K562 (cell line): ENCODE measurements around the gene FLAD1. TPM values are rescaled to one million over a fixed set of nuclear protein-coding genes. Genes with fewer than 3 reads are reported as not detected.
A peak's percentile ranks its signal among the peaks of the same experiment; 100 is the strongest.

Experiments used
- ASH1L ChIP-seq: fragments of 450-650 bp; IDR thresholded peaks from 2 replicates; pipeline ENCODE4 v1.6.1; 2018; ENCODE audit warnings: borderline replicate concordance, mild to moderate bottlenecking, low read depth; ENCODE audit not compliant: partially characterized antibody
- BRD9 ChIP-seq: fragments of 450-650 bp; IDR thresholded peaks from 2 replicates; pipeline ENCODE4 v1.6.1; 2018; ENCODE audit warnings: low read depth; ENCODE audit not compliant: partially characterized antibody
- FOXK1 ChIP-seq: sonication (generic); formaldehyde crosslinking; IDR thresholded peaks from 2 replicates; pipeline ENCODE4 v1.8.0; 2022; ENCODE audit warnings: missing genetic modification reagents, mild to moderate bottlenecking, borderline replicate concordance
- RBBP5 ChIP-seq: fragments of 200-600 bp; sonication (generic); IDR thresholded peaks from 2 replicates; pipeline ENCODE4 v1.6.1; 2012; ENCODE audit warnings: borderline replicate concordance, mild to moderate bottlenecking, low read length, control low read depth, inconsistent platforms; ENCODE audit not compliant: insufficient read depth, poor library complexity, severe bottlenecking
- polyA plus RNA-seq, 8 experiments: library from polyadenylated mRNA; depleted of rRNA in 4 of 8; stranded (reverse) in 5 of 8; unstranded in 3 of 8; fragments of >200 nt; fragmentation: Nextera tagmentation in 2 of 8; fragmentation: Illumina TruSeq in 1 of 8; extraction: Ambion mirVana in 2 of 8; extraction: Trizol in 1 of 8; gene quantifications; 2 replicates each; pipeline versions ENCODE4 v1.2.1 to v1.2.3, GENCODE V29; 2011 to 2014; ENCODE audit warnings: inconsistent platforms in 1 of 8, missing spikeins in 1 of 8
- total RNA-seq, 7 experiments: library from RNA; depleted of rRNA in 6 of 7; stranded (reverse); fragments of >200 nt in 6 of 7; fragmentation: Illumina TruSeq in 2 of 7; extraction: Trizol in 2 of 7; gene quantifications; 2 replicates each; pipeline versions ENCODE4 v1.2.1 to v1.2.3, GENCODE V29; 2011 to 2021; ENCODE audit warnings: low replicate concordance in 1 of 7
- TF ChIP-seq, protein P1 (sequence below): fragments of 450-650 bp; formaldehyde crosslinking; IDR thresholded peaks from 2 replicates; pipeline ENCODE4 v1.4.0; 2020; ENCODE audit warnings: mild to moderate bottlenecking
- TF ChIP-seq, protein P2 (sequence below): fragments of 450-650 bp; IDR thresholded peaks from 2 replicates; pipeline ENCODE4 v1.6.1; 2016
- TF ChIP-seq, protein P3 (sequence below), 2 experiments: fragments of 450-650 bp; formaldehyde crosslinking in 1 of 2; IDR thresholded peaks; 2 replicates each; pipeline versions ENCODE4 v1.4.0 to v1.6.1; 2014 to 2020; ENCODE audit warnings: mild to moderate bottlenecking in 2 of 2, borderline replicate concordance in 1 of 2, low read depth in 1 of 2
- TF ChIP-seq, protein P4 (sequence below): fragments of 450-650 bp; IDR thresholded peaks from 2 replicates; pipeline ENCODE4 v1.6.1; 2016; ENCODE audit warnings: borderline replicate concordance
- TF ChIP-seq, protein P5 (sequence below), 2 experiments: IDR thresholded peaks; 2 replicates each; pipeline ENCODE4 v1.6.1; 2012; ENCODE audit warnings: improper control_type of control experiment in 2 of 2, low read depth in 2 of 2, low read length in 2 of 2, borderline replicate concordance in 1 of 2

FLAD1 gene
- total and polyA plus RNA-seq, 9 of the 15 experiments (the other 6 are each of a cell fraction or from before 2014, with no cell fraction given), result 24.9 to 85.8 (median 67.0) TPM

DNA sequence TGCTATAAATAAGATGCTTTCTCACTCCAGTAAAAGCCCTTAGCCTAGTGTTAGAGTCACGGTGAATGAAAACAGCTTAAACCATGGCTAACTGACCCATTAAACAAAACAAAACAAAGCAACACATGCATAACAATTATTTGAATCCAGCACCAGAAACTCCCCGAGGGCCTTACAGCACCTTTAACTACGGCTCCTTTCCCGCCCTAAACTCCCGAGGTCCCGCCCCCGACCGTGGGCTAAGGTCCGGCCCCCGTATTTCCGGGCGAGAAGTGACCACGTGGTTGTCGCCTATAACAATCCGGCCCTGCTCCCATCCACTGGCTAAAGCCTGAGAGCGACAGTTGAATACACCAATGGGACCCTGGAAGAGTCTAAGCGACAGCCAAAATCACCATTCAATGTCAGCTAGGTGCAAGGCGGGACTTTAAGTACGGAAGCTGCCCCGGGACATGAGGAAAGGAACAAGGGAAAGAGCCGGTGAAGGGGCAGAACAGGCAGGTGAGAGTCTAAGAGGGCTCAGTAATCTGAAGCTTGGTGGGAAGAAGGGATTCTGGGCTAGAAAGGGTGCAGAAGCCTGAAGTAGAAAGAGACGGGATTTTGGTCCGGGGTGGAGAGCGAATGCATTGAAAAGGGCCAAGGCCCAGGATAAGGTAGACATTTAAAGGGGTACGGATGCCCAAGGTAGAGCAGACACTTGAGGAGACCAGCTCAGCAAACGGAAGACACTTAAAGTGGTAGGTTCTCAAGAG lies at the start of gene FLAD1 (continued):
- TF ChIP-seq RBBP5, result peak; percentile 61
- TF ChIP-seq, protein P1, sequence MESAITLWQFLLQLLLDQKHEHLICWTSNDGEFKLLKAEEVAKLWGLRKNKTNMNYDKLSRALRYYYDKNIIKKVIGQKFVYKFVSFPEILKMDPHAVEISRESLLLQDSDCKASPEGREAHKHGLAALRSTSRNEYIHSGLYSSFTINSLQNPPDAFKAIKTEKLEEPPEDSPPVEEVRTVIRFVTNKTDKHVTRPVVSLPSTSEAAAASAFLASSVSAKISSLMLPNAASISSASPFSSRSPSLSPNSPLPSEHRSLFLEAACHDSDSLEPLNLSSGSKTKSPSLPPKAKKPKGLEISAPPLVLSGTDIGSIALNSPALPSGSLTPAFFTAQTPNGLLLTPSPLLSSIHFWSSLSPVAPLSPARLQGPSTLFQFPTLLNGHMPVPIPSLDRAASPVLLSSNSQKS (CRISPR knock-in tag), result no peak
- TF ChIP-seq BRD9, result peak; percentile 38
- TF ChIP-seq, protein P2, sequence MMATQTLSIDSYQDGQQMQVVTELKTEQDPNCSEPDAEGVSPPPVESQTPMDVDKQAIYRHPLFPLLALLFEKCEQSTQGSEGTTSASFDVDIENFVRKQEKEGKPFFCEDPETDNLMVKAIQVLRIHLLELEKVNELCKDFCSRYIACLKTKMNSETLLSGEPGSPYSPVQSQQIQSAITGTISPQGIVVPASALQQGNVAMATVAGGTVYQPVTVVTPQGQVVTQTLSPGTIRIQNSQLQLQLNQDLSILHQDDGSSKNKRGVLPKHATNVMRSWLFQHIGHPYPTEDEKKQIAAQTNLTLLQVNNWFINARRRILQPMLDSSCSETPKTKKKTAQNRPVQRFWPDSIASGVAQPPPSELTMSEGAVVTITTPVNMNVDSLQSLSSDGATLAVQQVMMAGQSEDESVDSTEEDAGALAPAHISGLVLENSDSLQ, result peak; percentile 100
- TF ChIP-seq, protein P3, sequence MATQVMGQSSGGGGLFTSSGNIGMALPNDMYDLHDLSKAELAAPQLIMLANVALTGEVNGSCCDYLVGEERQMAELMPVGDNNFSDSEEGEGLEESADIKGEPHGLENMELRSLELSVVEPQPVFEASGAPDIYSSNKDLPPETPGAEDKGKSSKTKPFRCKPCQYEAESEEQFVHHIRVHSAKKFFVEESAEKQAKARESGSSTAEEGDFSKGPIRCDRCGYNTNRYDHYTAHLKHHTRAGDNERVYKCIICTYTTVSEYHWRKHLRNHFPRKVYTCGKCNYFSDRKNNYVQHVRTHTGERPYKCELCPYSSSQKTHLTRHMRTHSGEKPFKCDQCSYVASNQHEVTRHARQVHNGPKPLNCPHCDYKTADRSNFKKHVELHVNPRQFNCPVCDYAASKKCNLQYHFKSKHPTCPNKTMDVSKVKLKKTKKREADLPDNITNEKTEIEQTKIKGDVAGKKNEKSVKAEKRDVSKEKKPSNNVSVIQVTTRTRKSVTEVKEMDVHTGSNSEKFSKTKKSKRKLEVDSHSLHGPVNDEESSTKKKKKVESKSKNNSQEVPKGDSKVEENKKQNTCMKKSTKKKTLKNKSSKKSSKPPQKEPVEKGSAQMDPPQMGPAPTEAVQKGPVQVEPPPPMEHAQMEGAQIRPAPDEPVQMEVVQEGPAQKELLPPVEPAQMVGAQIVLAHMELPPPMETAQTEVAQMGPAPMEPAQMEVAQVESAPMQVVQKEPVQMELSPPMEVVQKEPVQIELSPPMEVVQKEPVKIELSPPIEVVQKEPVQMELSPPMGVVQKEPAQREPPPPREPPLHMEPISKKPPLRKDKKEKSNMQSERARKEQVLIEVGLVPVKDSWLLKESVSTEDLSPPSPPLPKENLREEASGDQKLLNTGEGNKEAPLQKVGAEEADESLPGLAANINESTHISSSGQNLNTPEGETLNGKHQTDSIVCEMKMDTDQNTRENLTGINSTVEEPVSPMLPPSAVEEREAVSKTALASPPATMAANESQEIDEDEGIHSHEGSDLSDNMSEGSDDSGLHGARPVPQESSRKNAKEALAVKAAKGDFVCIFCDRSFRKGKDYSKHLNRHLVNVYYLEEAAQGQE (IDR thresholded peaks at IDR 0.05; ENCODE audit: borderline replicate concordance), result peak; percentile 58
- TF ChIP-seq, protein P3 (CRISPR knock-in tag; IDR thresholded peaks at IDR 0.05; ENCODE audit: low read depth), result no peak
- TF ChIP-seq, protein P4, sequence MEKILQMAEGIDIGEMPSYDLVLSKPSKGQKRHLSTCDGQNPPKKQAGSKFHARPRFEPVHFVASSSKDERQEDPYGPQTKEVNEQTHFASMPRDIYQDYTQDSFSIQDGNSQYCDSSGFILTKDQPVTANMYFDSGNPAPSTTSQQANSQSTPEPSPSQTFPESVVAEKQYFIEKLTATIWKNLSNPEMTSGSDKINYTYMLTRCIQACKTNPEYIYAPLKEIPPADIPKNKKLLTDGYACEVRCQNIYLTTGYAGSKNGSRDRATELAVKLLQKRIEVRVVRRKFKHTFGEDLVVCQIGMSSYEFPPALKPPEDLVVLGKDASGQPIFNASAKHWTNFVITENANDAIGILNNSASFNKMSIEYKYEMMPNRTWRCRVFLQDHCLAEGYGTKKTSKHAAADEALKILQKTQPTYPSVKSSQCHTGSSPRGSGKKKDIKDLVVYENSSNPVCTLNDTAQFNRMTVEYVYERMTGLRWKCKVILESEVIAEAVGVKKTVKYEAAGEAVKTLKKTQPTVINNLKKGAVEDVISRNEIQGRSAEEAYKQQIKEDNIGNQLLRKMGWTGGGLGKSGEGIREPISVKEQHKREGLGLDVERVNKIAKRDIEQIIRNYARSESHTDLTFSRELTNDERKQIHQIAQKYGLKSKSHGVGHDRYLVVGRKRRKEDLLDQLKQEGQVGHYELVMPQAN, result peak; percentile 99
- 0 out of 2 replicates have a peak, but pooled peaks have one; percentile 39 for TF ChIP-seq FOXK1 (CRISPR knock-in tag)
- TF ChIP-seq, protein P5, sequence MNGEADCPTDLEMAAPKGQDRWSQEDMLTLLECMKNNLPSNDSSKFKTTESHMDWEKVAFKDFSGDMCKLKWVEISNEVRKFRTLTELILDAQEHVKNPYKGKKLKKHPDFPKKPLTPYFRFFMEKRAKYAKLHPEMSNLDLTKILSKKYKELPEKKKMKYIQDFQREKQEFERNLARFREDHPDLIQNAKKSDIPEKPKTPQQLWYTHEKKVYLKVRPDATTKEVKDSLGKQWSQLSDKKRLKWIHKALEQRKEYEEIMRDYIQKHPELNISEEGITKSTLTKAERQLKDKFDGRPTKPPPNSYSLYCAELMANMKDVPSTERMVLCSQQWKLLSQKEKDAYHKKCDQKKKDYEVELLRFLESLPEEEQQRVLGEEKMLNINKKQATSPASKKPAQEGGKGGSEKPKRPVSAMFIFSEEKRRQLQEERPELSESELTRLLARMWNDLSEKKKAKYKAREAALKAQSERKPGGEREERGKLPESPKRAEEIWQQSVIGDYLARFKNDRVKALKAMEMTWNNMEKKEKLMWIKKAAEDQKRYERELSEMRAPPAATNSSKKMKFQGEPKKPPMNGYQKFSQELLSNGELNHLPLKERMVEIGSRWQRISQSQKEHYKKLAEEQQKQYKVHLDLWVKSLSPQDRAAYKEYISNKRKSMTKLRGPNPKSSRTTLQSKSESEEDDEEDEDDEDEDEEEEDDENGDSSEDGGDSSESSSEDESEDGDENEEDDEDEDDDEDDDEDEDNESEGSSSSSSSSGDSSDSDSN (IDR thresholded peaks at IDR 0.05; ENCODE audit: borderline replicate concordance in 1 of 2, low read depth in 2 of 2, low read length in 2 of 2), result 0 out of 4 replicates have a peak, but pooled peaks of 1 of the 2 experiments have one; percentile 47
- TF ChIP-seq ASH1L, result peak; percentile 99
